Measurements from ENCODE around the gene CAMKMT.

DNA sequence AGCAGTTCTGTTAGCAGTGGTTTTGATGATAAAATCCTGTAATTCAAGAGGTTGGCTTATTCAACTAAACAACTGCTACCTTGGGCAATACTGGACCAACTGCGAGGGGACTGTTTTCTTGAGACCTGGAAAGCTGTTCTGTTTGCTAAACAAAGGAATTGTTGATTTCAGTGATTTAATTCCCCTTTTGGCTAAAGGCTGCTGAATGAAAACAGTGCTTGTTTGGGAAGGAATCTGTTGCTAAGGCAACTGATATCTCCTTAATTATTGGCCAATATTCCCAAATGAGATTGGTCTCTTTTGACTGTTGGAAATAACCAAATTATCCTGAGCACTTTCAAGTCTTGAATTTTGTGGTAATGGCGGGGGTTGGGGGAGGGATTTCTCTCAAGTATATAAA is 136.8 kb downstream of the CAMKMT start:
- no peak for TF ChIP-seq POLR2AphosphoS5 (IDR thresholded peaks at IDR 0.05)
- TF ChIP-seq, protein P1, sequence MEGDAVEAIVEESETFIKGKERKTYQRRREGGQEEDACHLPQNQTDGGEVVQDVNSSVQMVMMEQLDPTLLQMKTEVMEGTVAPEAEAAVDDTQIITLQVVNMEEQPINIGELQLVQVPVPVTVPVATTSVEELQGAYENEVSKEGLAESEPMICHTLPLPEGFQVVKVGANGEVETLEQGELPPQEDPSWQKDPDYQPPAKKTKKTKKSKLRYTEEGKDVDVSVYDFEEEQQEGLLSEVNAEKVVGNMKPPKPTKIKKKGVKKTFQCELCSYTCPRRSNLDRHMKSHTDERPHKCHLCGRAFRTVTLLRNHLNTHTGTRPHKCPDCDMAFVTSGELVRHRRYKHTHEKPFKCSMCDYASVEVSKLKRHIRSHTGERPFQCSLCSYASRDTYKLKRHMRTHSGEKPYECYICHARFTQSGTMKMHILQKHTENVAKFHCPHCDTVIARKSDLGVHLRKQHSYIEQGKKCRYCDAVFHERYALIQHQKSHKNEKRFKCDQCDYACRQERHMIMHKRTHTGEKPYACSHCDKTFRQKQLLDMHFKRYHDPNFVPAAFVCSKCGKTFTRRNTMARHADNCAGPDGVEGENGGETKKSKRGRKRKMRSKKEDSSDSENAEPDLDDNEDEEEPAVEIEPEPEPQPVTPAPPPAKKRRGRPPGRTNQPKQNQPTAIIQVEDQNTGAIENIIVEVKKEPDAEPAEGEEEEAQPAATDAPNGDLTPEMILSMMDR (IDR thresholded peaks at IDR 0.05) = no peak
- no peak for TF ChIP-seq POLR2A (IDR thresholded peaks at IDR 0.05)
